A673 (cell line): Measurements from ENCODE around the gene CCS. TPM values are rescaled to one million over a fixed set of nuclear protein-coding genes. Genes with fewer than 3 reads are reported as not detected.

Source experiments
- BruUV-seq: library from RNA; stranded (reverse); fragments of 400-500 nt; replicated peaks from 2 replicates; lab custom pipeline; 2021; lab: Mats Ljungman, UMichigan
- CTCF ChIA-PET: fragments of 300-600 bp; sonication (Branson Sonifier 250); formaldehyde crosslinking; loops from one replicate; lab custom pipeline; 2022; ENCODE audit warnings: antibody characterized with exemption; lab: Charles Lee
- POLR2A ChIA-PET: fragments of 300-600 bp; sonication (Branson Sonifier 250); formaldehyde crosslinking; loops from one replicate; lab custom pipeline; 2022; ENCODE audit warnings: antibody characterized with exemption; ENCODE audit not compliant: low non-redundant PET; lab: Charles Lee
- DNase-seq: peaks from one replicate; pipeline ENCODE4 v3.0.0-alpha.2; 2015; ENCODE audit warnings: low spot score
- H3K27ac ChIP-seq: fragments of 200-600 bp; sonication (generic); 2 replicates; pipeline ENCODE4 v1.5.1; 2016; ENCODE audit warnings: mixed run types, low read depth, mild to moderate bottlenecking, mixed read lengths, antibody characterized with exemption, low read length; ENCODE audit not compliant: poor library complexity, severe bottlenecking
- H3K27me3 ChIP-seq: fragments of 200-600 bp; sonication (generic); replicated peaks from 2 replicates; pipeline ENCODE4 v1.6.1; 2017; ENCODE audit warnings: mixed run types, low read depth, mild to moderate bottlenecking, mixed read lengths, antibody characterized with exemption, low read length; ENCODE audit not compliant: insufficient read depth, poor library complexity
- H3K36me3 ChIP-seq: fragments of 200-600 bp; sonication (generic); 2 replicates; pipeline ENCODE4 v1.6.1; 2016; ENCODE audit warnings: mixed run types, mild to moderate bottlenecking, mixed read lengths, antibody characterized with exemption, low read length; ENCODE audit not compliant: insufficient read depth, poor library complexity, severe bottlenecking
- H3K4me1 ChIP-seq: fragments of 200-600 bp; sonication (generic); 2 replicates; pipeline ENCODE4 v1.6.1; 2017; ENCODE audit warnings: mixed run types, mild to moderate bottlenecking, mixed read lengths, antibody characterized with exemption, low read length; ENCODE audit not compliant: insufficient read depth, poor library complexity, severe bottlenecking
- H3K4me3 ChIP-seq: fragments of 200-600 bp; sonication (generic); 2 replicates; pipeline ENCODE4 v1.5.1; 2016; ENCODE audit warnings: low read depth, mixed run types, mild to moderate bottlenecking, mixed read lengths, low read length; ENCODE audit not compliant: poor library complexity, severe bottlenecking
- H3K9me3 ChIP-seq: fragments of 200-600 bp; sonication (generic); 2 replicates; pipeline ENCODE4 v1.6.1; 2016; ENCODE audit warnings: mixed run types, low read depth, mild to moderate bottlenecking, mixed read lengths, antibody characterized with exemption, low read length; ENCODE audit not compliant: poor library complexity, severe bottlenecking
- EZH2 ChIP-seq: fragments of 200-600 bp; sonication (generic); IDR thresholded peaks from 2 replicates; pipeline ENCODE4 v1.6.1; 2017; ENCODE audit warnings: borderline replicate concordance, low read depth, mild to moderate bottlenecking, mixed read lengths, antibody characterized with exemption, low read length; ENCODE audit not compliant: poor library complexity, severe bottlenecking
- intact Hi-C: fragments of 100-400 bp; cut with micrococcal nuclease; formaldehyde crosslinking; loops from one replicate; pipeline ENCODE4 v1.10.0; 2022; ENCODE audit not compliant: unreplicated experiment
- total RNA-seq: library from RNA; stranded (reverse); gene quantifications from 2 replicates; pipeline ENCODE4 v1.2.3, GENCODE V29; 2021
- TF ChIP-seq, protein P1 (sequence below): fragments of 300-800, 200-600 bp; sonication (generic); conservative IDR thresholded peaks from 2 replicates; pipeline ENCODE4 v1.5.1; 2017; ENCODE audit warnings: low read depth, mild to moderate bottlenecking, antibody characterized with exemption, low read length, moderate library complexity, mixed read lengths

The CCS gene
- total RNA-seq, 1 experiment from 2014 or later = 43.8 TPM

GRCh38 chr11:66624450-66624849, 31.5 kb downstream of the CCS start:
- Histone ChIP-seq H3K4me1 (peaks cover 13% of the 10 kb centered on the region), H3K27me3 (no peaks in the 10 kb centered on the region), H3K36me3 (peaks cover 89% of the 10 kb centered on the region), H3K27ac (no peak overlapping the region), H3K9me3 (no peaks in the 10 kb centered on the region), H3K4me3 (no peak overlapping the region)
- no TSS peak for BruUV-seq
- intact Hi-C loops = no loop called here
- ChIA-PET CTCF (no interaction called here), POLR2A (interaction anchor here (0.6 kb wide), 1 partner anchor 54 kb away, joined by 5 read pairs; the partner anchor contains the start of gene RBM4B)
- TF ChIP-seq, protein P1, sequence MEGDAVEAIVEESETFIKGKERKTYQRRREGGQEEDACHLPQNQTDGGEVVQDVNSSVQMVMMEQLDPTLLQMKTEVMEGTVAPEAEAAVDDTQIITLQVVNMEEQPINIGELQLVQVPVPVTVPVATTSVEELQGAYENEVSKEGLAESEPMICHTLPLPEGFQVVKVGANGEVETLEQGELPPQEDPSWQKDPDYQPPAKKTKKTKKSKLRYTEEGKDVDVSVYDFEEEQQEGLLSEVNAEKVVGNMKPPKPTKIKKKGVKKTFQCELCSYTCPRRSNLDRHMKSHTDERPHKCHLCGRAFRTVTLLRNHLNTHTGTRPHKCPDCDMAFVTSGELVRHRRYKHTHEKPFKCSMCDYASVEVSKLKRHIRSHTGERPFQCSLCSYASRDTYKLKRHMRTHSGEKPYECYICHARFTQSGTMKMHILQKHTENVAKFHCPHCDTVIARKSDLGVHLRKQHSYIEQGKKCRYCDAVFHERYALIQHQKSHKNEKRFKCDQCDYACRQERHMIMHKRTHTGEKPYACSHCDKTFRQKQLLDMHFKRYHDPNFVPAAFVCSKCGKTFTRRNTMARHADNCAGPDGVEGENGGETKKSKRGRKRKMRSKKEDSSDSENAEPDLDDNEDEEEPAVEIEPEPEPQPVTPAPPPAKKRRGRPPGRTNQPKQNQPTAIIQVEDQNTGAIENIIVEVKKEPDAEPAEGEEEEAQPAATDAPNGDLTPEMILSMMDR = no peak
- TF ChIP-seq EZH2 = no peak
- DNase-seq = no peak

DNA sequence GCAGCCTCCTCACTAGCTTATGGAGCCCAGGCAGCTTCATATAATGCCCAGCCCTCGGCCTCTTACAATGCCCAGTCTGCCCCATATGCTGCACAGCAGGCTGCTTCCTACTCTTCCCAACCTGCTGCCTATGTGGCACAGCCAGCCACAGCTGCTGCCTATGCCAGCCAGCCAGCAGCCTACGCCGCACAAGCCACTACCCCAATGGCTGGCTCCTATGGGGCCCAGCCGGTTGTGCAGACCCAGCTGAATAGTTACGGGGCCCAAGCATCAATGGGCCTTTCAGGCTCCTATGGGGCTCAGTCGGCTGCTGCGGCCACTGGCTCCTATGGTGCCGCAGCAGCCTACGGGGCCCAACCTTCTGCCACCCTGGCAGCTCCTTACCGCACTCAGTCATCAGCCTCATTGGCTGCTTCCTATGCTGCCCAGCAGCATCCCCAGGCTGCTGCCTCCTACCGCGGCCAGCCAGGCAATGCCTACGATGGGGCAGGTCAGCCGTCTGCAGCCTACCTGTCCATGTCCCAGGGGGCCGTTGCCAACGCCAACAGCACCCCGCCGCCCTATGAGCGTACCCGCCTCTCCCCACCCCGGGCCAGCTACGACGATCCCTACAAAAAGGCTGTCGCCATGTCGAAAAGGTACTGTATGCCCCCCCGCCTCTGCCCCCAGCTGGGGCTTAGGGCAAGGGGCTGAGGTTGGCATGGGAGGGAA, 32.2 kb downstream of the CCS start:
- H3K36me3 ChIP-seq = peaks cover 94% of the 10 kb centered on the region
- intact Hi-C loops = no loop called here
- no peaks in the 10 kb centered on the region for H3K9me3 ChIP-seq
- DNase-seq = no peak
- TF ChIP-seq, protein P1 = no peak
- no peak for TF ChIP-seq EZH2
- peaks cover 8% of the 10 kb centered on the region for H3K4me1 ChIP-seq
- no peak overlapping the region for H3K27ac ChIP-seq
- no peaks in the 10 kb centered on the region for H3K27me3 ChIP-seq
- no peak overlapping the region for H3K4me3 ChIP-seq
- no TSS peak for BruUV-seq
- POLR2A ChIA-PET = interaction anchor here (0.7 kb wide), 1 partner anchor 606 kb away, joined by 3 read pairs; no protein-coding TSS in a partner anchor
- CTCF ChIA-PET = no interaction called here

- TF ChIP-seq EZH2 = no peak
- TF ChIP-seq, protein P1 = no peak
- H3K27me3 ChIP-seq = no peaks in the 10 kb centered on the region
- no TSS peak for BruUV-seq
- peaks cover 98% of the 10 kb centered on the region for H3K36me3 ChIP-seq
- H3K27ac ChIP-seq = no peak overlapping the region
- H3K4me3 ChIP-seq = no peak overlapping the region
- no peak for DNase-seq
- no peaks in the 10 kb centered on the region for H3K9me3 ChIP-seq
- ChIA-PET CTCF (no interaction called here), POLR2A (no interaction called here)
- H3K4me1 ChIP-seq = peaks cover 4% of the 10 kb centered on the region
- intact Hi-C loops = no loop called here
These were observed 32.8 kb downstream of the CCS start for GRCh38 chr11:66625752-66626149.
